ENCODE results near the gene FZR1. TPM values are rescaled to one million over a fixed set of nuclear protein-coding genes. Genes with fewer than 3 reads are reported as not detected.

FZR1 gene
- total RNA-seq, 1 experiment from 2014 or later, result 51.4 TPM

DNA sequence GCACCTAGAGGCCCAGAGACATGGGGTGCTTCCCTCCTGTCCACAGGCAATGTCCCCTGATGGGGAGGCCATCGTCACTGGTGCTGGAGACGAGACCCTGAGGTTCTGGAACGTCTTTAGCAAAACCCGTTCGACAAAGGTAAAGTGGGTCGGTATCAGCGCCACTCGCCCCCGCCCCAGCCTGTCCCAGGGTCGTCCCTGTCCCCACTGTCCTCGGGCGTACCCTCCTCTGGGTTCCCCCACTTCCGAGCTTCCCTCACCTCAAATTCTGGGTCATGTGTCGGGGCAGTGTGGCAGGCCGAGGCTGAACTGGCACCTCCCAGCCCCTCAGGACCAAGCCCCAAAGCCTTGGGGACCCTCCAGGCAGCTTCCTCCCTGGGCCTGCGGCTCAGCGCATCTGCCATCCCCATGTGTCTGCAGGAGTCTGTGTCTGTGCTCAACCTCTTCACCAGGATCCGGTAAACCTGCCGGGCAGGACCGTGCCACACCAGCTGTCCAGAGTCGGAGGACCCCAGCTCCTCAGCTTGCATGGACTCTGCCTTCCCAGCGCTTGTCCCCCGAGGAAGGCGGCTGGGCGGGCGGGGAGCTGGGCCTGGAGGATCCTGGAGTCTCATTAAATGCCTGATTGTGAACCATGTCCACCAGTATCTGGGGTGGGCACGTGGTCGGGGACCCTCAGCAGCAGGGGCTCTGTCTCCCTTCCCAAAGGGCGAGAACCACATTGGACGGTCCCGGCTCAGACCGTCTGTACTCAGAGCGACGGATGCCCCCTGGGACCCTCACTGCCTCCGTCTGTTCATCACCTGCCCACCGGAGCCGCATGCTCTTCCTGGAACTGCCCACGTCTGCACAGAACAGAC lies 28.5 kb downstream of the FZR1 start:
- H3K56ac ChIP-seq (ENCODE audit: insufficient read length, low read depth, low read length), result no peak overlapping the region
- no peaks in the 10 kb centered on the region for H3K9me3 Mint-ChIP-seq
- H3K4me1 Mint-ChIP-seq, result peaks cover 6 to 14% of the 10 kb centered on the region in 2 experiments; a peak in 3 of 4 replicates
- WGBS (ENCODE audit: extremely low coverage, insufficient read length, low lambda C conversion rate), result no CpG with 5 or more reads among the region's 38 CpGs
- no peaks in the 10 kb centered on the region for H3K79me1 ChIP-seq (ENCODE audit: insufficient read depth, low read depth, low read length, poor library complexity, severe bottlenecking)
- no peak overlapping the region for H3K14ac ChIP-seq (ENCODE audit: insufficient read depth, low read length)
- H3K27me3 Mint-ChIP-seq (ENCODE audit: low read depth), result no peaks in the 10 kb centered on the region; the same call in 1 of the 2 replicates
- peak overlapping the region in 1 of 3 experiments; percentile 20; a peak in 3 of 7 replicates for H3K27ac Mint-ChIP-seq
- no peak overlapping the region for H3K4ac ChIP-seq (ENCODE audit: low read depth, low read length)
- H3K9ac ChIP-seq (ENCODE audit: extremely low read depth, insufficient read length, low read length), result no peak overlapping the region
- H3K27me3 ChIP-seq (ENCODE audit: insufficient read depth, low read length), result no peaks in the 10 kb centered on the region
- H3K9me3 ChIP-seq (ENCODE audit: control insufficient read depth, low read depth, low read length), result no peaks in the 10 kb centered on the region
- no peak overlapping the region for H2AFZ ChIP-seq (ENCODE audit: low read length)
- no peak overlapping the region for H3T11ph ChIP-seq (ENCODE audit: low read length)
- no peak overlapping the region for H3K23ac ChIP-seq (ENCODE audit: insufficient read length, low read depth, low read length)
- H3K4me3 Mint-ChIP-seq, result no peak overlapping the region; a peak in 1 of 5 replicates
- H2BK5ac ChIP-seq (ENCODE audit: insufficient read length, low read length), result no peak overlapping the region
- H3K23me2 ChIP-seq (ENCODE audit: insufficient read length, low read depth, low read length, poor library complexity, severe bottlenecking), result no peaks in the 10 kb centered on the region
- H3K4me2 ChIP-seq (ENCODE audit: insufficient read depth, insufficient read length, low read length), result no peak overlapping the region
- H3K79me2 ChIP-seq (ENCODE audit: insufficient read depth, low read length), result no peaks in the 10 kb centered on the region
- no peak overlapping the region for H4K91ac ChIP-seq (ENCODE audit: insufficient read length, low read depth, low read length)
- no peak overlapping the region for H4K5ac ChIP-seq (ENCODE audit: insufficient read length, low read depth, low read length)
- DNase-seq, result no peak
- TF ChIP-seq, protein P1, sequence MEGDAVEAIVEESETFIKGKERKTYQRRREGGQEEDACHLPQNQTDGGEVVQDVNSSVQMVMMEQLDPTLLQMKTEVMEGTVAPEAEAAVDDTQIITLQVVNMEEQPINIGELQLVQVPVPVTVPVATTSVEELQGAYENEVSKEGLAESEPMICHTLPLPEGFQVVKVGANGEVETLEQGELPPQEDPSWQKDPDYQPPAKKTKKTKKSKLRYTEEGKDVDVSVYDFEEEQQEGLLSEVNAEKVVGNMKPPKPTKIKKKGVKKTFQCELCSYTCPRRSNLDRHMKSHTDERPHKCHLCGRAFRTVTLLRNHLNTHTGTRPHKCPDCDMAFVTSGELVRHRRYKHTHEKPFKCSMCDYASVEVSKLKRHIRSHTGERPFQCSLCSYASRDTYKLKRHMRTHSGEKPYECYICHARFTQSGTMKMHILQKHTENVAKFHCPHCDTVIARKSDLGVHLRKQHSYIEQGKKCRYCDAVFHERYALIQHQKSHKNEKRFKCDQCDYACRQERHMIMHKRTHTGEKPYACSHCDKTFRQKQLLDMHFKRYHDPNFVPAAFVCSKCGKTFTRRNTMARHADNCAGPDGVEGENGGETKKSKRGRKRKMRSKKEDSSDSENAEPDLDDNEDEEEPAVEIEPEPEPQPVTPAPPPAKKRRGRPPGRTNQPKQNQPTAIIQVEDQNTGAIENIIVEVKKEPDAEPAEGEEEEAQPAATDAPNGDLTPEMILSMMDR (conservative IDR thresholded peaks at IDR 0.05), result no peak
- H2BK15ac ChIP-seq (ENCODE audit: low read depth, low read length), result no peak overlapping the region
- no peak overlapping the region for H4K8ac ChIP-seq (replicated peaks; ENCODE audit: insufficient read length, low read depth, low read length)
- no peak overlapping the region for H2BK120ac ChIP-seq (ENCODE audit: low read depth, low read length, poor library complexity, severe bottlenecking)
- no peaks in the 10 kb centered on the region for H4K20me1 ChIP-seq (ENCODE audit: control insufficient read depth, insufficient read depth, insufficient read length)
- H3K36me3 Mint-ChIP-seq (ENCODE audit: insufficient read depth in 1 of 3, low read depth in 3 of 3), result peaks cover 17 to 54% (median 53%) of the 10 kb centered on the region in 3 experiments; a peak in 6 of 7 replicates
- H2BK20ac ChIP-seq (ENCODE audit: low read depth, low read length, poor library complexity, severe bottlenecking), result no peak overlapping the region
- H3K18ac ChIP-seq (ENCODE audit: insufficient read length, low read depth, low read length), result no peak overlapping the region
- H2AK5ac ChIP-seq (ENCODE audit: insufficient read length, low read length), result no peak overlapping the region
- H3K27ac ChIP-seq (ENCODE audit: insufficient read length, low read depth, low read length), result no peak overlapping the region
- no peak overlapping the region for H2BK12ac ChIP-seq (ENCODE audit: insufficient read length, low read depth, low read length)
- H3K4me1 ChIP-seq (ENCODE audit: insufficient read depth, low read length), result no peaks in the 10 kb centered on the region

Data from H9 (cell line).